Astrocyte (in vitro differentiated cells and primary cell): ENCODE results near the gene ALCAM. TPM values are rescaled to one million over a fixed set of nuclear protein-coding genes. Genes with fewer than 3 reads are reported as not detected.

Experiments used
- DNase-seq: peaks from one replicate; pipeline ENCODE4 v3.0.0-alpha.2; 2010; ENCODE audit warnings: low read depth
- FAIRE-seq: peaks from 2 replicates; lab custom pipeline; 2011; peaks lifted over from hg19 to GRCh38; lab: Jason Lieb, UNC
- H2AFZ ChIP-seq: 2 replicates; pipeline ENCODE4 v1.6.0; 2012; ENCODE audit warnings: low read depth, low read length, inconsistent platforms
- H3K27ac ChIP-seq: 2 replicates; pipeline ENCODE4 v1.5.1; 2011; ENCODE audit warnings: low read depth, low read length, inconsistent platforms
- H3K27me3 ChIP-seq: 2 replicates; pipeline ENCODE4 v1.6.0; 2011; ENCODE audit warnings: low read length, inconsistent platforms; ENCODE audit not compliant: insufficient read depth
- H3K36me3 ChIP-seq: 2 replicates; pipeline ENCODE4 v1.5.1; 2011; ENCODE audit warnings: low read length, inconsistent platforms; ENCODE audit not compliant: insufficient read depth
- H3K4me1 ChIP-seq: 2 replicates; pipeline ENCODE4 v1.5.1; 2011; ENCODE audit warnings: low read length, inconsistent platforms; ENCODE audit not compliant: insufficient read depth
- H3K4me2 ChIP-seq: 2 replicates; pipeline ENCODE4 v1.6.0; 2012; ENCODE audit warnings: low read length, inconsistent platforms
- H3K4me3 ChIP-seq: 2 replicates; pipeline ENCODE4 v1.5.1; 2011; ENCODE audit warnings: low read depth, mild to moderate bottlenecking, low read length, inconsistent platforms; ENCODE audit not compliant: insufficient read depth
- H3K79me2 ChIP-seq: 2 replicates; pipeline ENCODE4 v1.6.0; 2012; ENCODE audit warnings: mild to moderate bottlenecking, low read length, inconsistent platforms; ENCODE audit not compliant: insufficient read depth
- H3K9ac ChIP-seq: 2 replicates; pipeline ENCODE4 v1.6.0; 2012; ENCODE audit warnings: mild to moderate bottlenecking, low read length, inconsistent platforms
- H3K9me3 ChIP-seq: 2 replicates; pipeline ENCODE4 v1.5.1; 2012; ENCODE audit warnings: low read depth, mild to moderate bottlenecking, low read length, inconsistent platforms; ENCODE audit not compliant: insufficient read depth
- H4K20me1 ChIP-seq: 2 replicates; pipeline ENCODE4 v1.6.0; 2012; ENCODE audit warnings: low read length, inconsistent platforms; ENCODE audit not compliant: insufficient read depth
- H3K27ac Mint-ChIP-seq: one replicate; pipeline ENCODE4 v1.8.0; 2021; ENCODE audit warnings: mild to moderate bottlenecking, mixed read lengths; ENCODE audit not compliant: unreplicated experiment
- H3K27me3 Mint-ChIP-seq: one replicate; pipeline ENCODE4 v1.8.0; 2021; ENCODE audit warnings: low read depth, mixed read lengths; ENCODE audit not compliant: unreplicated experiment
- H3K36me3 Mint-ChIP-seq: one replicate; pipeline ENCODE4 v1.8.0; 2021; ENCODE audit warnings: low read depth, mixed read lengths; ENCODE audit not compliant: unreplicated experiment
- H3K4me1 Mint-ChIP-seq: one replicate; pipeline ENCODE4 v1.8.0; 2021; ENCODE audit warnings: low read depth, mixed read lengths; ENCODE audit not compliant: unreplicated experiment
- H3K4me3 Mint-ChIP-seq: one replicate; pipeline ENCODE4 v1.8.0; 2021; ENCODE audit warnings: mild to moderate bottlenecking, moderate library complexity, mixed read lengths; ENCODE audit not compliant: unreplicated experiment
- H3K9me3 Mint-ChIP-seq: one replicate; pipeline ENCODE4 v1.8.0; 2021; ENCODE audit warnings: mild to moderate bottlenecking, mixed read lengths; ENCODE audit not compliant: unreplicated experiment
- EZH2 ChIP-seq: IDR thresholded peaks from 2 replicates; pipeline ENCODE4 v1.6.1; 2012; ENCODE audit warnings: mild to moderate bottlenecking, low read length, inconsistent platforms; ENCODE audit not compliant: insufficient read depth
- total RNA-seq: library from RNA; stranded (reverse); gene quantifications from 2 replicates; pipeline ENCODE4 v1.2.1, GENCODE V29; 2021
- TF ChIP-seq, protein P1 (sequence below): IDR thresholded peaks from 2 replicates; pipeline ENCODE4 v1.5.1; 2011; ENCODE audit warnings: low read depth, mild to moderate bottlenecking, inconsistent platforms, low read length, moderate library complexity; ENCODE audit not compliant: insufficient read depth

The ALCAM gene
- total RNA-seq, 1 donor from 2014 or later, result 154 TPM

DNA sequence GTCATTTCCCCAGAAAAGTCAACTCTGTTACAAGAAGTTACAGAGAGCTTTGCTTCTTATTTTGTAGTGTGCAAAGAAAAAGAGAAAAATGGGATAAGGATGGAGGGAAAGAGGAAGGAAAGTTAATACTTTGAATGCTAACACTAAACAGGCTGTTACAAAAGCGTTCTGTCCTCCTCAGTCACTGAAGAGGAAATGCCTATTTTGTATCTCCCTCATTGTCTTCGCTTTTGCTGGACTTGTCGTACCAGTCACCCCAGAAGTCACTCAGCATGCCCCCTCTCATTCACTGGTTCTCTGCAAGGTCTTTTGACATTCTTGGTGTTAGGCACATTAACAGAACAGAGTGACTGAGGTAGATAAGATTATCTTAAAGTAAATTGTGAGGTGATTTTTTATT lies 129.6 kb downstream of the ALCAM start:
- Mint-ChIP-seq H3K9me3 (peaks cover under 1% of the 10 kb centered on the region), H3K36me3 (peaks cover 10% of the 10 kb centered on the region), H3K4me1 (peaks cover 3% of the 10 kb centered on the region), H3K4me3 (no peak overlapping the region), H3K27me3 (no peaks in the 10 kb centered on the region), H3K27ac (no peak overlapping the region)
- Histone ChIP-seq H3K9ac (no peak overlapping the region), H3K27ac (no peak overlapping the region), H3K4me2 (no peak overlapping the region), H2AFZ (no peak overlapping the region), H3K4me3 (no peak overlapping the region), H4K20me1 (peaks cover 3% of the 10 kb centered on the region), H3K79me2 (peaks cover 36% of the 10 kb centered on the region), H3K36me3 (no peaks in the 10 kb centered on the region), H3K9me3 (no peaks in the 10 kb centered on the region), H3K4me1 (no peaks in the 10 kb centered on the region), H3K27me3 (no peaks in the 10 kb centered on the region)
- FAIRE-seq (no peak), DNase-seq (no peak)
- TF ChIP-seq, protein P1, sequence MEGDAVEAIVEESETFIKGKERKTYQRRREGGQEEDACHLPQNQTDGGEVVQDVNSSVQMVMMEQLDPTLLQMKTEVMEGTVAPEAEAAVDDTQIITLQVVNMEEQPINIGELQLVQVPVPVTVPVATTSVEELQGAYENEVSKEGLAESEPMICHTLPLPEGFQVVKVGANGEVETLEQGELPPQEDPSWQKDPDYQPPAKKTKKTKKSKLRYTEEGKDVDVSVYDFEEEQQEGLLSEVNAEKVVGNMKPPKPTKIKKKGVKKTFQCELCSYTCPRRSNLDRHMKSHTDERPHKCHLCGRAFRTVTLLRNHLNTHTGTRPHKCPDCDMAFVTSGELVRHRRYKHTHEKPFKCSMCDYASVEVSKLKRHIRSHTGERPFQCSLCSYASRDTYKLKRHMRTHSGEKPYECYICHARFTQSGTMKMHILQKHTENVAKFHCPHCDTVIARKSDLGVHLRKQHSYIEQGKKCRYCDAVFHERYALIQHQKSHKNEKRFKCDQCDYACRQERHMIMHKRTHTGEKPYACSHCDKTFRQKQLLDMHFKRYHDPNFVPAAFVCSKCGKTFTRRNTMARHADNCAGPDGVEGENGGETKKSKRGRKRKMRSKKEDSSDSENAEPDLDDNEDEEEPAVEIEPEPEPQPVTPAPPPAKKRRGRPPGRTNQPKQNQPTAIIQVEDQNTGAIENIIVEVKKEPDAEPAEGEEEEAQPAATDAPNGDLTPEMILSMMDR, result no peak
- no peak for TF ChIP-seq EZH2

DNA sequence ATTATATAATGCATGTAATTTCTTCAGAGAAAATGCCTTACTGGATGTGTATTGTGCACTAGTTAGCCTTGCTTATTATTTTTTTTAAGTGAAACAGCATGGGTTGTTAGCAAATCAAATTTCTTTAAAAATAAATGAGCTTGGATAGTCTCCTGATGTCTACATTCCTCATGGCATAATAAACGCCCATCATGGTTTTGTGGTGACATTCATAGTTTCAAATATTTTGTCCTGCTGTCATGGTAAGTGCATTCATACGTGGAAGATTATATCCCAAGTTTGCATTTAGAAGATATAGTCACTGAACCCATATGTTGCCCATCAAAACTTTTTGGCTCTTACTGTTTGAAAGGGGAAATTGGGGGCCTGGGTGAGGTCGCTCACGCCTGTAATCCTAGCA lies 130.7 kb downstream of the ALCAM start:
- Mint-ChIP-seq H3K4me3 (no peak overlapping the region), H3K36me3 (peaks cover 4% of the 10 kb centered on the region), H3K4me1 (peaks cover 6% of the 10 kb centered on the region), H3K27me3 (no peaks in the 10 kb centered on the region), H3K27ac (no peak overlapping the region), H3K9me3 (no peaks in the 10 kb centered on the region)
- H2AFZ ChIP-seq, result no peak overlapping the region
- DNase-seq, result no peak
- peaks cover 3% of the 10 kb centered on the region for H4K20me1 ChIP-seq
- H3K4me3 ChIP-seq, result no peak overlapping the region
- no peaks in the 10 kb centered on the region for H3K4me1 ChIP-seq
- no peak overlapping the region for H3K27ac ChIP-seq
- TF ChIP-seq, protein P1, result no peak
- no peak for TF ChIP-seq EZH2
- no peaks in the 10 kb centered on the region for H3K36me3 ChIP-seq
- no peaks in the 10 kb centered on the region for H3K27me3 ChIP-seq
- peak; percentile 41 for FAIRE-seq
- no peak overlapping the region for H3K9ac ChIP-seq
- H3K4me2 ChIP-seq, result no peak overlapping the region
- H3K9me3 ChIP-seq, result no peaks in the 10 kb centered on the region
- peaks cover 38% of the 10 kb centered on the region for H3K79me2 ChIP-seq

DNA sequence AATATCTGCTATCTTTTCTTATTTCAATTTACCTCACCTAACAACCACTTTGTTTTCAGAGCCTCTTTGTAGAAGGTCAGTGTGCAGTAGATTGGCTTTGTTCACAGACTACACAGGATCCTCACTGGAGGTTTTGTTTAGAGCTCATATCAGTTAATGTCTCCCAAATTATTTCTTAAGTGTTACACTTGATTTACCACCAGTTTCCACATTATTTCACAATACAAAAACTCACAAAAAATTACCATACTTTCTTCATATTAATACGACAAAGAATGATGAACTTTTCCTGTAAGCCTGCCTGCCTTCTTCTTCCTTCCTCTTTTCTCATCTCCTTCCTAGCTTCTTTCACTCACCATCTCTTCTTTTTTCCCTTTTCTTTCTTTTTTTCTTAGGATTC lies 133.3 kb downstream of the ALCAM start:
- no peak overlapping the region for H3K27ac ChIP-seq

More for the DNA sequence above, 133.3 kb downstream of the ALCAM start:
- H3K36me3 ChIP-seq, result no peaks in the 10 kb centered on the region
- H3K27ac Mint-ChIP-seq, result no peak overlapping the region
- no peak for DNase-seq
- H3K4me3 ChIP-seq, result no peak overlapping the region
- no peaks in the 10 kb centered on the region for H3K9me3 ChIP-seq
- H3K9ac ChIP-seq, result no peak overlapping the region
- no peak overlapping the region for H3K4me3 Mint-ChIP-seq
- no peaks in the 10 kb centered on the region for H3K4me1 ChIP-seq
- H3K79me2 ChIP-seq, result peaks cover 47% of the 10 kb centered on the region
- TF ChIP-seq, protein P1, result no peak
- no peak for TF ChIP-seq EZH2
- peaks cover 11% of the 10 kb centered on the region for H3K4me1 Mint-ChIP-seq
- H3K27me3 Mint-ChIP-seq, result no peaks in the 10 kb centered on the region
- no peak overlapping the region for H2AFZ ChIP-seq
- FAIRE-seq, result no peak
- H3K4me2 ChIP-seq, result no peak overlapping the region
- H3K27me3 ChIP-seq, result no peaks in the 10 kb centered on the region
- H4K20me1 ChIP-seq, result peaks cover 10% of the 10 kb centered on the region
- no peaks in the 10 kb centered on the region for H3K9me3 Mint-ChIP-seq
- peaks cover under 1% of the 10 kb centered on the region for H3K36me3 Mint-ChIP-seq
